NCI-H446 (cell line): ENCODE measurements around the gene PCBP2.
A peak's percentile ranks its signal among the peaks of the same experiment; 100 is the strongest.
"Not testable (repeated sequence)": the region's sequence is repeated elsewhere in the genome, so short reads cannot be mapped to it uniquely, and the experiment has no call there.

Experiments
- DNase-seq, 2 experiments: peaks; one replicate each; lab custom pipeline; 2025; lab: John Stamatoyannopoulos, UW

Gene PCBP2

GRCh38 chr12:53472056-53472582 lies 20.2 kb downstream of the PCBP2 start:
- DNase-seq: no peak

DNA sequence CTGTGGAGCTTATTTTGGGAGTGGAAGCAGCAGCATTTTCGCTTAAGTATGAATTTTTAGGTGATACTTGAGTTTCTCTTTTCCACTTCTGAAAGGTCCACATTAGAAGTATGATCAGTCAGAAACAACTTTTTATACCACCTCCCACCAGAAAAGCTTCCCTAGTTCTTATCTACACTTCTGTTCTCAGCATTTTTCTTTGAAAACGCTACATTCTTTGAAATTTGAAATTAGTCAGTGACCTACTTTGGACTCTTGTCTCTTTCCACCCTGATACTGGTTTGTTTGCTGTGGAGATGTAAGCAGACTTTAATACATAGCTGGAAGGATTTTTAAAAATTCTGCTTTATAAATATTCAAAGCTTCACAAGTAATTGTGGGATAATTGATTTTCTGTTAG lies 22.2 kb downstream of the PCBP2 start:
- no peak for DNase-seq

DNA sequence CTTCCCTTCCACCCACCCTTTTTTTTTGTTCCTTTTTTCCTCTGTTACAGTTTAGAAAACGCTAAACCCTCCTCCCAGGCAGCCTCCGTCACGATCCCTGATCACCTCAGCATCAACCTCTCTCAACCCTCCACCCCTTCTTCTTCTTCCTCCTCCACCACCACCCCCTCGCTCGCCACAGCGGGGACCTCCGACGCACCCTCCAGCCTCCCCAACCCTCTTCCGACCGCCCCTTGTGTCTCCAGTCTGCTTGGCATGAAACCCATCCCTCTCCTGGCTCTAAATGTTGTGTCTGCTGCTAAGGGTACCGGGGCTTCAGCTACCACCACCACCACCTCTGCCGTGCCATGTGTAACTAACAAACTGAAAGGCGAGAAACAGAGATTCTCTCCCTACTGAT lies 22.9 kb downstream of the PCBP2 start:
- no peak for DNase-seq

DNA sequence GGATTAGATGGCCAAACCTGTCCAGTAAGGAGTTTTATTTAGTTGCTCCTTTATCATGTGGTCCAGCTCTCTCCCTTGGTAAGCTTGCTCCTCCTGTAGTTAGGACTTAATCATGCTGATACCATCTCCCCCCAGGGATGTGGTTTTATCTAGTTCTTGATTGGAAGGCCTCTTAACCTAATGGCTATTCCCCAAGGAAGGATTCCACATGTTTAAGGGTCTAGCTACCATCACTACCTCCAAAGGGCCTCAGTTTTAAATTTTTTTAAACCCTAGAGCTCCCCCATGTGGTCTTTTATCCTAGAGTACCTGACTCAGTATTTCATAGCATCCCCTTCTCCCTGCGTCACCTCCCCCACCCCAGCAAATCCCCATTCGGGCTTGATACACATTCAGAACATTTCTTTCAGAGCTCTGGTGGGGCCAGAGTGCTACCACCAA lies 24.9 kb downstream of the PCBP2 start:
- no peak for DNase-seq

DNA sequence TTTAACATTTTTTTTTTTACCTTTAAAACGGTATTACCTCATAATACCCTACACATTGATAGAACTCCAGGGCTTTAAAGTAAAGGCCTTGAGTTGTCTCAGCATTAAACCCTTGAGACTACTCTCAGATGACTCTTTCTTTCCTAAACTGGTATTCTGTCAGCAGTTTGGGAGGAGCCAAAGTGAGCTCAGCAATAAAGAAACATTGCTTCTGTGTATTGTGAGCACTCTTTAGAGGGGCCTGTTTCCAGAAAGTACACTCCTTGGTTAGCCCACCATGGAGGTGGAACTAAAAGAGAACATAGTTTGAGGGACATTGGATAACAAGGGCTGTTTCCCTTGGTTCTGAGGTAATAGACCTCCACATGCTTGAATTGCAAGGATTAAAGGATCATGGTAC lies 27.0 kb downstream of the PCBP2 start:
- DNase-seq: no peak

- DNase-seq: no peak
Observed at GRCh38 chr12:53479331-53479730, 27.4 kb downstream of the PCBP2 start.

DNA sequence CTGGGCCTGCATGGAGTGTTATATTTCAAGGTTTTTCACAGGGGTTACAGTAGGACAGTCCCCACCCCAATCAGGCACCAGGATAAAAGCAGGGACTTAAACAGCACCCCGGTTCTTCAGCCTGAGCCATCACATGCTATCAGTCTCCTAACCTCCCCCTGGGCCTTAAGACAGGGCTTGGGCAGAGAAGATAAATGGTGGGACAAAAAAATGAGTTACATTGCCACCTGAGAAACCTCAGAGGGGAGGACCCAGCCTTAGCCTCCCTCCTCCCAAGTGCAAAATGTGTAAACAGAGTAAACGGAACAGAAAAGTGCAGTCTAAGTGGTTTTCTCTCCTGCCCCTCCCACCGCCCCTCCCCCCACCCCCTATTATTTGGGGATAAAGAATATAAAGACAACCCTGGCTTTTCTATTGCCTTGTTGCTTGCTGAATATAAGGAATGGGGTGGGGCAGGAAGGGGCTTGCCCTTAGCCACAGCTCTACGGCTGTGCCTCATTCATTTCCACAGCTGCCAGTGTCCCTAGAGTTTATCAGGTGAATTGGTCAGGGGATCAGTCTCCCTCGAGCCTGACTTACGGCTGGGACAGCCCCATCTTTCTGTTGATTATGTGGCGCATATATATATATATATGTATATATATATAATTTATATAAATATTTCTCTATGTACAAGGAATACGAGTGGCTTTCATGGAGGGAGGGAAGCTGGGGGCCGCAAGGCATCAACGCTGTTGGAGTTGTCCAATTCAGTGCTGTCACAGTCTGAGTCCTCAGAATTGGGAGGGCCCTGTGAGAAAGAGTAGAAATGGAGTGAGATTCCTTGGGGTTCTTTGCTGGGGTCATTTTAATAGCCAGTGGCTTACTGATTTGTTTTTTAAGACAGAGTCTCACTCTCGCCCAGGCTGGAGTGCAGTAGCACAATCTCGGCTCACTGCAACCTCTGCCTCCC lies 28.9 kb downstream of the PCBP2 start:
- DNase-seq: no peak

DNA sequence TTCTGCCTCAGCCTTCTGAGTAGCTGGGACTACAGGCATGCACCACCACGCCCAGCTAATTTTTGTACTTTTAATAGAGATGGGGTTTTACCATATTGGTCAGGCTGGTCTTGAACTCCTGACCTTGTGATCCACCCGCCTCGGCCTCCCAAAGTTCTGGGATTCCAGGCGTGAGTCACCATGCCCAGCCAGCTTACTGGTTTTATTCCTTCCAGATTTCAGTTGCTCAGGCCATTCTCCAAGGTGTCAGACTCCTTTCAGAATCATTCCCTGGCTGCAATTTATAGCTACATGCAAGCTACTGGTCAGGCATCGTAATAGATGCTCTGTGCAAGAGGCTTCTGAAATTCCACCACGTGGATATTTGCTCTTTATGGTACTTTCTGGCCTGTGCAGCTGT lies 29.6 kb downstream of the PCBP2 start:
- DNase-seq: not testable (repeated sequence)

DNA sequence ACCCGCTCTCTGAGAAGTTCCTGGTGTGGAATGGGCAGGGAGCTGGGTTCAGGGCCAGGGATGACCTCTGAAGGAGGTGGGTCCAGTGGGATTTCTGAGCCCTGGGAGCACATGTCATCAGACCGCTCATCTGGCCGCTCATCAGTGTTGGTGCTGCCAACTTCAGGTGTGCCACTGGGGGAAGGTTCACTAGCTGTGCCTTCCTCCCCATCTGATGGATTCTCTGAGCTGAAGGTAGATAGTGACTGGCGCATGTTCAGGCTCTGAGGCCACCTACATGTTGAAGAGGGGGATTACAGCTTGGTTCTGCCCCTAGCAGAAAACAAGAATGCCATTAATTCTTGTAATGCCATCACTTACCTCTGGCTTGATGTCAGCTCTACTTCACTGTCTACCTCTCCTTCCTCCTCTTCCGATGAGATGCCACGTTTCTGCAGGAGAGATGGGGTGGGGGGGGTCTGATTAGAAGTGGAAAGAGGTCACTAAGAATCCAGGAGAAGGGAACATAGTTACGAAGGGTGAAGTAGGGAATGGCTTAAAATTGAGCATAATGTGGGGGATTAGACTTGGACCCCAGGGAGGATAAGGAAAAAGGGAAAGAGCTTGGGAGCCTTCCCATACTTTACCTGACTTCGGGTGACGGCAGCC lies 30.2 kb downstream of the PCBP2 start:
- no peak for DNase-seq

- no peak for DNase-seq
Observed at GRCh38 chr12:53482626-53483168, 30.8 kb downstream of the PCBP2 start.

DNA sequence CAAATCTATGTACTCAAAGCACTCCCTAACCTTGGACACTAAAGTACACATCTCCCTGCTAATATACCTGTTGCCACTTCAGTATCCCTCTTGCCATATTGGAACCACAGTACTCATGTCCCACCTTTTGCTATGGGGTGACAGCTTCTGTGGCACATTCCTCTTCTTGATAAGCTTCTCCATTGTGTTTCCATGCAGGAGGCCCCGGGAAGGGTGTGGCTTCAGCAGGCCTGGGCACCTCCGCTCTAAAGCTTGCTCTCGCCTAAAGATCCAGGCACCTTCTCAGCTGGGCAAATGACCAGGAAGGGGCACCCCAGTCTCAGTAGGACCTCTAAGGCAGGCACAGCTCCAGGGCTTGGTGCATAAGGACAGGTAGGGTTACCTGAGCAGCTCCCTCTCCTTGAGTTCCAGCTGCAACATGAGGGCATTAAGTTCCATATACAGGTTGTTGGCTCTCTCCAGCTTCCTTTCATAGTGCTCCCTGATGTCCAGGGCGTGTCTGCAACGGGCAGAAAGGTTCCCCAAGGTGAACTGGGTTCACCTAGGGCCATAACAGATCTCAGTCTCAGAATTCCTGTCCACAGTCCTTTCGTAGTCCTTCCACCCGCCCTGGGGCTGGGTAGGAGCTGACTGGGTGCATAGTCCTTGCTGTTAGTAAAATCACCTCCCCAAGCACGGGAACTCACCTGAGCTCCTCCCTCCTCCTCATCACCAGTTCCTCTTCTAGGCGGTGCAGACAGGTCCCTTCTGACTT lies 31.5 kb downstream of the PCBP2 start:
- DNase-seq: no peak

GRCh38 chr12:53483979-53484377 lies 32.1 kb downstream of the PCBP2 start:
- DNase-seq: no peak

DNA sequence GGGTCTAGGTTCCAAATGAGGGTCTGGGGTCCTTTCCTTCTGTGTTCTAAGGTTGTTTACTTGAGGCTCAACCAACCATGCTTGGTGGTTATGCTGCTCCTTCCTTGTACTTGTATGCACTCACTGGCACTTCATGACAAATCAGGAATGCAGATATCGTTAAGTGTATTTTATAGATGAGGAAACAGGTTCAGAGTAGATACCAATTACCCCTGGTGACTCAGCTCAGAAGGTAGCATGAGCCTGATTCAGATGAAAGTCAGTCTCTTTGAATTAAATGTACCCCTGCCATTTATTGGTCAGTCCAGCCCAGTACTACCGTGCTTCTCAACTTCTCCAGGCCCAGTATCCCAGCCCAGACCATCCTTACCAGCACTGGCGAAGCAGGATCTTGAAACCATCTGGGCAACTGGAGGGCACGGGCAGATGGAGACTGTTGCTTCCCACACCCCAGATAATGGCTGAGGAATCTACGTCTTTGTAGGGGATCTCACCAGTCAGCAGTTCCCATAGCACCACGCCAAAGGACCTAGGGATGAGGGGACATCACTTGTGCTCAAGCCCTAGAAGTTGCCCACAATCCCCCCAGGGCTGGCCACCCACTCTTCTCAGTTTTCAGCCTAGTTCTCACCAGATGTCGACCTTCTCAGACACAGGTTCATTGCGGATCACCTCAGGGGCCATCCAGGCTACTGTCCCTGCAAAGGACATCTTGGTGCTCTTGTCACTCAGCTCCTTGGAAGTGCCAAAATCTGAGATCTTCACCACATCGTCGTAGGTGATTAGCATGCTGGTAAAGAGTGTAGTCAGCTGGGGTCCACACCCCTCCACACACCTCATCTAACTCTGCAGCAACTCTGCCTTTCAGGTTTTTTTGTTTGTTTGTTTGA lies 33.0 kb downstream of the PCBP2 start:
- no peak for DNase-seq

DNA sequence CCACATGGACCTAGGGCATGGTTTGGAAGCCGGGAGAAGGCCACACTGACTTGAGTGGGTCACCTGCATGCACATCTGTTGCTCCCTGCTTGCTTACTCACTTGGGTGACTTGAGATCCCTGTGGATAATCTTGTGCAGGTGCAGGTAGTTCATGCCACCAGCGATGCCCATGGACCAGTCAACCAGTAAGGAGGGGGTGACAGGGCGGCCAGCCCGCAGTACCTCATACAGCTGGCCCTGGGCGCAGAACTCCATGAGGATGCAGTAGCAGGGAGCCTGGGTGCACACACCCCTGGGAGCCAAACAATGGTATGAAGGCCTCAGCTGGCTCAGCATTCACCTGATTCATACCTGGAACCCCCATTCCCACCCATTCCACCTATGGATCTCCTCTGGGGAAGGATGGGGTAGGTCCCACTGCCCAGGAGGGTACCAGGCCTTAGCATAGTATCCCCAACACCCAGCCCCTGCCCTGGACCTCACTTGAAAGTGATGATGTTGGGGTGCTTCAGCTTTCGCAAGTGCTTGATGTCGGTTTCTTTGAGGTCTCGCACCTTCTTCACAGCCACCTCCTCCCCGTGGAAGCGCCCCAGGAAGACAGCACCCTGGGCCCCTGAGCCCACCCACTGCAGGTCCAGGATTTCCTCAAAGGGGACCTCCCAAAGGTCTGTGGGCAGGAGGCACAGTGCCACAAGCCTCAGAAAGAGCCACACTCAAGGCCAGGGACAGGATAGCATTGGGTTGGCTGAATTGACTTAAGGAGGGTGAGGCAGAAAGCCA lies 34.2 kb downstream of the PCBP2 start:
- no peak for DNase-seq

DNA sequence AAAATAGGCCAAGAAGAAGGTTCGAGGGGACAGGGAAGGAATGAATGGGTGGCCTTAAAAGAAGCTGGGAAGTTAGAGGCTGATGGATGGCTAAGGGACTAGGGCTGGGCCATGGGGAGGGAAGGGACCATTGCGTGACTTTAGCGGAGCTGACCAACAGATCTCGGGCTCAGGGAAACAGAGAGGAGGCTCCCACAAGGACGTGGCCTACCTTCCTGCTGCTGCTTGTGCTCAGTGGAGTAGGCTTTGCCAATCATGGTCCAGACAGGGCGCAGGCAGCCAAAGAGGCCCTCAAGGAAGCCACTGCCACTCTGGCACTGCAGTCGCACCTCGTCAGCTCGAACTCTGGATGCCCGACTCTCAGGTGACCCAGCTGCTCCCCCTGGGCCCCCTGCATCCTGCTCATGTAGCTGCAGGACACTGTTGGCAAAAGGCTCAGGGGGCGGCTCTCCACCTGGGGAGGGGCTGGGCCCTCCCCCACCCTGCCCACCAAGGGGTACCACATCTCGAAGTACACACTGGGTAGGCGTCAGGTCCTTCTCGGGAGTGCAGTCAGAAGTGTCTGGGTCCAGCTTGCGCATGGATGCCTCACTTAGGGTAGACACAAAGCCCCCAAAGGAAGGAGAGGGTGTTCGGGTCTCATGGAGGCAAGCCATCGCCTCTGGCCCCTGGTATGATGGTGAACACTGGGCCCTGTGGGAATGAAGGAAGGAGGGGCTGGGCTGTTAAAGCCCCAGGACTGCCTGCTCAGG lies 35.0 kb downstream of the PCBP2 start:
- DNase-seq: no peak

DNA sequence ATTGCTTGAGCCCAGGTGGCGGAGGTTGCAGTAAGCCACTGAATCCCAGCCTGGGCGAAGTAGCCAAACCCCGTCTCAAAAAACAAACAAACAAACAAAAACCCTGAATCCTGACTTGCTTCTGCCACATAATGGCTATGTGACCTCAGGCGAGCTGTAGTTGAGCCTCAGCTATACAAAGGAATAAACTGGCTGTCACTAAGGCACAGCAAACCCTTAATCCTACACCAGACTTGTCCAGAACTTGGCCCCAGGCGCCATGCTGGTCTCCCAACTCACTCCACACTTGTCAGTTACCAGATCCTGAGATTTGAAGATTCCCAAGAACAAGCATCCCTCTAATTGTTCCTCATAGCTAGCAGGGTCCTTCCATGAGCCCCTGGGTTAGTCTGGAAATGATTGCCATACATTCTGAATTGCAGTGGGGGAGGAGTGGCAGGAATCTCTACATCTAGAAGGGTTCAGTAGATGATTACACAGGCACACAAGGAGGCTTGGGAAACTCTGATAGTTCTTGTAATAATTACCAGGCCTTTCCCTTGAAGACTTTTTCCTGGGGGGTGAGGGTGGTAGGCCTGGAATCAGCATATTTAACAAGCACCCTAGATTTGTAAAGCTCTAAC lies 37.5 kb downstream of the PCBP2 start:
- no peak for DNase-seq

DNA sequence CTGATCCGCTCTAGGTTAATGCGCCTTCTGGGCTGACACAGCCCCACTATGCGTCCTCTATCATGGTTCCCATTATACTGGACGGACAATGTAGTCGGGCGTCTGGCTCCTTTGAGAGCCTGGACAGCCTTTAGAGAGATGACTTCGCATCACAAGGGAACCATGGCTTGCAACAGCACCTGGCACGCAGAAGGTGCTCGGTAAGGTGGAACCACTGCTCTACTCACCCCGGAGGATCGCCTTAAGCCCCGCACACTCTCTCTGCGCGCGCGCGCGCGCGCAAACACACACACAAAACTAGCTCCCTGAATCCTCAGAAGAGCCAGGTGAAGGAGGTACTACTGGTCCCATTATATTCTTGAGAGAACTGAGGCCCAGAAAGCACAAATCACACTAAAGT lies 40.3 kb downstream of the PCBP2 start:
- no peak for DNase-seq

DNA sequence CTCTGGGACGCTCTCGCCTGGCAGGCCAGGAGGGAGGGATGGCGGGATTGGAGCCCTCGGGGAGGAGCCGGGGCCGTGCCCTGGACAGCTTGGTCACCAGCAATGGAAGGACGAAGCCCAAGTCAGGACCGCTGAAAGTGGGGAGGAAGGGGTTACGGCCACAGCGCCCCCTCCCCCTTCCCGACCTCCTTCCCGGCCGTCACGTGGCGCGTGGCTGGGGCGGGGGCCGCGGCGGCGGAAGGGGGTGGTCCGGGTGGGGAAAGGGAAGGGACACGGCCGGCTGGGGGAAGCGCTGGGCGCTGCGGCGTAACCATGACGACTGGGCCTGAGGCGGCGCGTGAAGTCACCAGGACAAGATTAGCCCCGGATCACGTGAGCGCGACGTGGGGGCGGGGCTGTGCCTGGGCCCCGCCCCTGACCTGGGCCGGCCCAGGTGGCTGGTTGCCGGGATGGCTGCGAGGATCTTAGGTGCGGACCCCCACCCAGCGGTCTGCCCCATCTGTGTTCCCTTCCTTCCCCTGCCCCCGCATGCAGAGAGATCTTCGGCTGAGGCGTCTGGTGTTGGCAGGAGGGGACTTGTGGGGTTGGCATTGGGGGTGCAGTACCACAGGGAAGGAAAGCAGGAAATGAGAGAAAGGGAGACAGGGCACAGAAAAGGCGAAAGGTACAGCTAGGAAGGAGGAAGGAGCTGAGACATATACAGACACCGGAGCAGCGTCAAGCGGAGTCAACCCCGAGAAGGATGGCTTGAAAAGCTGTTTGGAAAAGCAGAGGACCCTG lies 41.1 kb downstream of the PCBP2 start:
- DNase-seq: peak; percentile 76 to 82
